Breast epithelium (tissue), 4 donors: ENCODE measurements around the gene EXOSC7. TPM values are rescaled to one million over a fixed set of nuclear protein-coding genes. Genes with fewer than 3 reads are reported as not detected.

ENCODE experiments used
- DNase-seq, 2 donors: peaks; one replicate each; pipeline ENCODE4 v3.0.0-alpha.2; 2019; ENCODE audit warnings: low spot score in 2 of 2
- H3K27ac ChIP-seq, 2 donors: fragments of 200-600 bp; sonication (generic) in 1 of 2; one replicate each; pipeline ENCODE4 v1.5.1; 2016 to 2019; ENCODE audit warnings: mild to moderate bottlenecking in 1 of 2
- H3K27me3 ChIP-seq, 2 donors: fragments of 200-600 bp; sonication (generic) in 1 of 2; one replicate each; pipeline versions ENCODE4 v1.5.1 to v1.6.0; 2017 to 2019; ENCODE audit warnings: control low read depth in 1 of 2, mild to moderate bottlenecking in 1 of 2
- H3K36me3 ChIP-seq: fragments of 200-600 bp; one replicate; pipeline ENCODE4 v1.5.1; 2019
- H3K4me1 ChIP-seq, 2 donors: fragments of 200-600 bp; sonication (generic); one replicate each; pipeline ENCODE4 v1.5.1; 2016 to 2019; ENCODE audit warnings: control low read depth in 1 of 2
- H3K4me3 ChIP-seq, 3 donors: fragments of 200-600 bp; sonication (generic); 1 replicate in 2 of 3; 2 replicates in 1 of 3; pipeline ENCODE4 v1.5.1; 2016 to 2019; ENCODE audit warnings: mild to moderate bottlenecking in 3 of 3, moderate library complexity in 2 of 3
- H3K9me3 ChIP-seq, 2 donors: fragments of 200-600 bp; sonication (generic) in 1 of 2; one replicate each; pipeline ENCODE4 v1.5.1; 2016 to 2019; ENCODE audit warnings: control low read depth in 1 of 2
- POLR2A ChIP-seq: fragments of 450-650 bp; IDR thresholded peaks from one replicate; pipeline ENCODE4 v1.6.1; 2016; ENCODE audit warnings: antibody characterized with exemption, mild to moderate bottlenecking, moderate library complexity
- POLR2AphosphoS5 ChIP-seq, 3 donors: sonication (generic); formaldehyde crosslinking; IDR thresholded peaks; one replicate each; pipeline ENCODE4 v1.6.1; 2017; ENCODE audit warnings: antibody characterized with exemption in 3 of 3
- intact Hi-C: fragments of 100-400 bp; cut with DNase I; formaldehyde crosslinking; loops from one replicate; pipeline ENCODE4 v1.15.1; 2023; ENCODE audit warnings: low total_unique reads
- total RNA-seq, 3 donors: library from RNA; depleted of rRNA; stranded (reverse); fragments of >200 nt; gene quantifications; one replicate each; pipeline ENCODE4 v1.1.0, GENCODE V29; 2016
- TF ChIP-seq, protein P1 (sequence below), 3 donors: fragments of 450-650 bp; IDR thresholded peaks; one replicate each; pipeline ENCODE4 v1.5.1; 2016 to 2017; ENCODE audit warnings: antibody characterized with exemption in 3 of 3, mild to moderate bottlenecking in 3 of 3, moderate library complexity in 3 of 3

The EXOSC7 gene
- total RNA-seq, 3 donors from 2014 or later: 39.0 to 54.9 (median 43.0) TPM

DNA sequence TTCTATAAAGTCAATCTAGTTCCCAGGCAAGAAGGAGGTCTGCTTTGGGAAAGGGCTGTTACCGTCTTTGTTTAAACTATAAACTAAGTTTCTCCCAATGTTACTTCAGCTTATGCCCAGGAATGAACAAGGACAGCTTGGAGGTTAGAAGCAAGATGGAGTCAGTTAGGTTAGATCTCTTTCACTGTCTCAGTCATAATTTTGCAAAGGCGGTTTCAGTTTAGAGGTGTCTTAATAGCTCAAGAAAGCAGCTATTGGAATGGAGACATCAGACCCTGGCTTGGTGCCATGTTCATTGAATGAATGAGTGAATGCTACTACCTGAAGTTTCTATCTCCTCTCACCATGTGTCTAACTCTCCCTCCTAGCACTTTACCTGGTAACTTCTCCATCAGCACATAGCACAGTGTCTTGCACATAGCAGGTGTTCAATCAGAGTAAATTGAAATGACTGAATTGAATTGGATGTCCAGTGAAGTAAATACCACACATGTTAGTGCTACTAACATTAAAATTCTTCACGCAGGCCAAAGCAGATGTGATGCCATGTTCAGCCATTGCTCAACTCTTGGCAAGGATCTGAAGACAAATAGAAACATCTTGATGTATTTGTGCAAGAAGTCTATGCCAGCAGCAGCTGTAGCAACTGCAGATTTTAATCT lies 78.3 kb downstream of the EXOSC7 start:
- Histone ChIP-seq H3K9me3 (no peaks in the 10 kb centered on the region), H3K4me3 (no peak overlapping the region), H3K4me1 (peaks cover 0 to 3% of the 10 kb centered on the region in 2 donors), H3K27ac (peak overlapping the region in 1 of 2 donors; percentile 48), H3K27me3 (peaks cover 0 to 8% of the 10 kb centered on the region in 2 donors), H3K36me3 (no peaks in the 10 kb centered on the region)
- intact Hi-C loops: no loop called here
- TF ChIP-seq POLR2AphosphoS5 (IDR thresholded peaks at IDR 0.05): no peak
- TF ChIP-seq, protein P1, sequence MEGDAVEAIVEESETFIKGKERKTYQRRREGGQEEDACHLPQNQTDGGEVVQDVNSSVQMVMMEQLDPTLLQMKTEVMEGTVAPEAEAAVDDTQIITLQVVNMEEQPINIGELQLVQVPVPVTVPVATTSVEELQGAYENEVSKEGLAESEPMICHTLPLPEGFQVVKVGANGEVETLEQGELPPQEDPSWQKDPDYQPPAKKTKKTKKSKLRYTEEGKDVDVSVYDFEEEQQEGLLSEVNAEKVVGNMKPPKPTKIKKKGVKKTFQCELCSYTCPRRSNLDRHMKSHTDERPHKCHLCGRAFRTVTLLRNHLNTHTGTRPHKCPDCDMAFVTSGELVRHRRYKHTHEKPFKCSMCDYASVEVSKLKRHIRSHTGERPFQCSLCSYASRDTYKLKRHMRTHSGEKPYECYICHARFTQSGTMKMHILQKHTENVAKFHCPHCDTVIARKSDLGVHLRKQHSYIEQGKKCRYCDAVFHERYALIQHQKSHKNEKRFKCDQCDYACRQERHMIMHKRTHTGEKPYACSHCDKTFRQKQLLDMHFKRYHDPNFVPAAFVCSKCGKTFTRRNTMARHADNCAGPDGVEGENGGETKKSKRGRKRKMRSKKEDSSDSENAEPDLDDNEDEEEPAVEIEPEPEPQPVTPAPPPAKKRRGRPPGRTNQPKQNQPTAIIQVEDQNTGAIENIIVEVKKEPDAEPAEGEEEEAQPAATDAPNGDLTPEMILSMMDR (IDR thresholded peaks at IDR 0.05): no peak
- no peak for TF ChIP-seq POLR2A
- DNase-seq: no peak

DNA sequence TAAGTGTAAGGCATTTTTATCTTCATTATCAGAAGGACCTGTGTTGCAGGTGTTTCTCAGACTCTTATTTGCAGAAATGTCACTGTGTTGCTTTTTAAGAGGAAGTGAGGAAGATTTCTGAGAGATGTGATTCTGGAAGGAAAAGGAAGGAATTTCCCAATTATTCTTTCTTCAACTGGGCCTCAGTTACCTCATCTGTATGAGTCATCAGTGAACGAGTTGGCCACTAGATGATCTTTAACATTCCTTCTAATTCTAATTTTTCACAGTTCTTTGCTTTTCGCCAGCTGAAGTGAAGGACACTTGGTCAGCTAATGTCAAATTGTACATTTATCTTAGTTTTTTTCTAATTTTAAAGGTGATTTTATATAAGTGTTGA lies 79.0 kb downstream of the EXOSC7 start:
- no peaks in the 10 kb centered on the region for H3K36me3 ChIP-seq
- TF ChIP-seq POLR2AphosphoS5 (IDR thresholded peaks at IDR 0.05): no peak
- no peak for TF ChIP-seq POLR2A
- TF ChIP-seq, protein P1 (IDR thresholded peaks at IDR 0.05): no peak
- no peak overlapping the region for H3K4me3 ChIP-seq
- no peak for DNase-seq
- H3K9me3 ChIP-seq: no peaks in the 10 kb centered on the region
- H3K4me1 ChIP-seq: peaks cover 0 to 3% of the 10 kb centered on the region in 2 donors
- H3K27me3 ChIP-seq: peaks cover 0 to under 1% of the 10 kb centered on the region in 2 donors
- peak overlapping the region in 1 of 2 donors; percentile 48 for H3K27ac ChIP-seq
- intact Hi-C loops: no loop called here

DNA sequence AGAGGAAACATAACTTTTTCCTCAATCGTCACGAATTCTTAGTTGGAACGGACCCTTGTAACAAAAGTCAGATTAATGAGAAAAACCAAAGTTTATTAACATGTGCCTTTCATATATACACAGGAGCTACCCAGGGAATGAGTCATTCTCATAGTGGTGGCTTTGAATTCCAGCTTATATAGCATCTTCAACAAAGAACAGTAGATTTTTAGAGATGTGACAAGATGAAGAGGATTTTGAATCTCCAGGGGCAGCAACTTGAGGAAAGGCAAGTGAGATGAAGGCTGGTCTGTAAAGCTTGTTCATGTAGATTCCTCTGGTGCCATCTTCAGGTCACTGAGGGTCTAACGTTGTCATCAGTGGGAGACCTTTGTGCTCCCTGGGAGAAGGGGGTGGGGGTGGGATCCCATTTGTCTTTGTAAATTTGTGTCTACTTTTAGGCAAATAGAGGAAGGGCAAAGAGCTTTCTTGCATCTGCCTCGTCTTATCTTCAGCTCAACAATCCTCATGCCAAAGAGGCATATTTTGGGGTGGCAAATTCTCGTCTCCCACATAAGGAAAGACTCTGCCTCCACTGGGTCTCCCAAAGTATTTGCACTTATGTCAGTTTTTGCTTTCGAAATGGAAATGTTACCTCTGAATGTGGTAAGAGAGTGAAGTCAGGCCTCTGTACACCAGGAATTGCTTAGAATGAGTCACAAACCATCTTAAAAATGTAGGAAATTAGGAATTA lies 79.5 kb downstream of the EXOSC7 start:
- no peaks in the 10 kb centered on the region for H3K27me3 ChIP-seq
- H3K4me1 ChIP-seq: peaks cover 0 to 3% of the 10 kb centered on the region in 2 donors
- intact Hi-C loops: no loop called here
- H3K27ac ChIP-seq: peak overlapping the region in 1 of 2 donors; percentile 6
- no peak for DNase-seq
- no peaks in the 10 kb centered on the region for H3K36me3 ChIP-seq
- no peaks in the 10 kb centered on the region for H3K9me3 ChIP-seq
- no peak overlapping the region for H3K4me3 ChIP-seq
- TF ChIP-seq, protein P1 (IDR thresholded peaks at IDR 0.05): no peak
- TF ChIP-seq POLR2AphosphoS5 (IDR thresholded peaks at IDR 0.05): no peak
- TF ChIP-seq POLR2A: no peak

DNA sequence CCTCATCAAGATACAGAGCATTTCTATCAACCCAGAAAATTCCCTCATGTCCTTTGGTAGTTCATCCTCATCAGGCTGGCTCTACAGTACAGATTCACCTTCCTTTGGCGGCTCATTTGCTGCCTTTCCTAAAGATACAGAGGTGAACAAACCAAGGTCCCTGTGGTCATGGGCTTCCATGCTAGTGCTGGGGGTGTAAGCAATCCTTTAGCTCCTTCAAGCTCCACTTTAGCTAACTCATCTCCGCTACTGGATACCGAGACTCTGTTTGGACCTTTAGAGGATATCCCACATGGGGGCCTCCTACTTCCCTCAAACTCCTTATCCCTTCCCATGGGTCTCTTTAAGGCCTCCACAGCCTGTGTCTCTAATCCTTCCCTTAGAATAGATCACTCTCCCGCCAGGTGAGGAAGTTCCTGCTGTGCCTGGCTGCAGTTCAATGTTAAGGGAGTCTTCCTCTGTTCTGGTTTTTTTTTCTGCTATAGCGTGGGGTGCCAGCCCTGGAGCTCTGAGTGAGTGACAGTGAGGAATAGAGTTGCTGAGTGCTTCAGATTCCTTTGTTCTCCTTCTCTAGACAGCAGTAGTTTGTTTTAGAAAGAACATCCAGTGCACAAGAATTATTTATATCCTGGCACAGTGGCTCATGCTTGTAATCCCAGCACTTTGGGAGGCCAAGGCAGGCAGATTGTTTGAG lies 80.7 kb downstream of the EXOSC7 start:
- no peak overlapping the region for H3K4me3 ChIP-seq
- no peak for DNase-seq
- H3K9me3 ChIP-seq: no peaks in the 10 kb centered on the region
- intact Hi-C loops: no loop called here
- no peaks in the 10 kb centered on the region for H3K36me3 ChIP-seq
- peaks cover 0 to 3% of the 10 kb centered on the region in 2 donors for H3K4me1 ChIP-seq
- no peak for TF ChIP-seq POLR2AphosphoS5 (IDR thresholded peaks at IDR 0.05)
- H3K27me3 ChIP-seq: no peaks in the 10 kb centered on the region
- no peak overlapping the region for H3K27ac ChIP-seq

DNA sequence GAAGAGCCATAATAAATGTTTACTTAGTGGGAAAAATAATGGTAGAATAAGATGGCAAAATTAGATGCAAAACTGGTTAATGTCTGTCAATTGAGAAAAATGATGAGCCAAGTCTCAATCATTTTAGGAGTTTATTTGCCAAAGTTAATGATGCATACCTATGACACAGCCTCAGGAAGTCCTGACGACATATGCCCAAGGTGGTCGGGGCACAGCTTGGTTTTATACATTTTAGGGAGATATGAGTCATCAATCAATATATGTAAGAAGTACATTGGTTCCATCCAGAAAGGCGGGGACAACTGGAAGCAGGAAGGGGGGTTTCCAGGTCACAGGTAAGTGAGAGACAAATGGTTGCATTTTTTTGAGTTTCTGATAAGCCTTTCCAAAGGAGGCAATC lies 81.5 kb downstream of the EXOSC7 start:
- no peak for DNase-seq
- TF ChIP-seq, protein P1 (IDR thresholded peaks at IDR 0.05): no peak
- TF ChIP-seq POLR2AphosphoS5 (IDR thresholded peaks at IDR 0.05): no peak
- no peak for TF ChIP-seq POLR2A
- Histone ChIP-seq H3K36me3 (no peaks in the 10 kb centered on the region), H3K27ac (no peak overlapping the region), H3K4me3 (no peak overlapping the region), H3K4me1 (peaks cover 0 to 3% of the 10 kb centered on the region in 2 donors), H3K9me3 (no peaks in the 10 kb centered on the region), H3K27me3 (no peaks in the 10 kb centered on the region)
- intact Hi-C loops: no loop called here
